ENCODE results near the gene CFTR. TPM values are rescaled to one million over a fixed set of nuclear protein-coding genes. Genes with fewer than 3 reads are reported as not detected.

The CFTR gene
- total RNA-seq, 1 experiment from 2014 or later = not detected

DNA sequence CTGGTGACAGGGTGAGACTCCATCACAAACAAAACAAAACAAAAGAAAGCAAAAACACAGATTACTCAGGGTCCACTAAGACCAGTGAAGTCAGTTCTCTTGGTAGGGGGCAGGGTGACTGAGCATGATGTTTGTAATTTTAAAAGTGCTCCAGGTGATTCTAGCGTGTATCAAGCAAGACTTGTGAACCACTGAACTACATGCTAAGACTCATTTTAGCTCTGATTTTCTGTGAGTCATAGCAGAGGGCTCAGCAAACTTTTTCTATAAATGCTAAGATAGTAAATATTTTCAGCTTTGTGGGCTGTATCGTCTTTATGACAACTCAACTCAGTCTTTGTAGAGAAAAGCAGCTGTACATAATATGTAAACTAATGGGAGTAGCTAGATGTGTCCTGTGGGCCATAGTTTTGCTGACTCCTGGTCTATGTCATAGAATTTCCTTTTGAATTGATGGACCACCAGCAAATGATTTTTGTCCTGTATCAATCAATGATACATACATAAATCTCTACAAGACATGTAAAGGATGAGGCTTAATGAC is 141.3 kb downstream of the CFTR start:
- Histone ChIP-seq H3K9me2 (ENCODE audit: insufficient read depth) (0 out of 2 replicates have a peak, but pooled peaks cover 3% of the 10 kb centered on the region), H4K20me1 (ENCODE audit: insufficient read depth) (no peaks in the 10 kb centered on the region), H3K4me2 (ENCODE audit: low read length) (no peak overlapping the region), H3K9ac (ENCODE audit: low read length) (no peak overlapping the region), H3K9me3 (ENCODE audit: control insufficient read depth in 1 of 2, insufficient read depth in 1 of 2, low read depth in 1 of 2, low read length in 2 of 2) (no peaks in the 10 kb centered on the region), H3K4me3 (replicated peaks in 1 of 2; ENCODE audit: low read depth in 1 of 2, low read length in 2 of 2) (no peak overlapping the region), H3K79me2 (ENCODE audit: insufficient read depth, low read length) (no peaks in the 10 kb centered on the region), H3K36me3 (ENCODE audit: control insufficient read depth in 1 of 2, insufficient read depth in 2 of 2, low read length in 2 of 2) (no peaks in the 10 kb centered on the region), H3K4me1 (ENCODE audit: control insufficient read depth in 1 of 2, insufficient read depth in 2 of 2, low read length in 2 of 2) (no peaks in the 10 kb centered on the region), H3K27ac (ENCODE audit: low read depth, low read length) (no peak overlapping the region), H3K27me3 (ENCODE audit: insufficient read depth, low read length) (no peaks in the 10 kb centered on the region), H2AFZ (ENCODE audit: low read depth, low read length, poor library complexity, severe bottlenecking) (no peak overlapping the region)
- no peak for DNase-seq (ENCODE audit: low read depth, low spot score)
- TF ChIP-seq CEBPB (IDR thresholded peaks at IDR 0.05; ENCODE audit: low read depth) (no peak), ZNF274 (IDR thresholded peaks at IDR 0.05; ENCODE audit: low read depth, low read length) (no peak), JUND (IDR thresholded peaks at IDR 0.05) (no peak), RAD21 (IDR thresholded peaks at IDR 0.05; ENCODE audit: low read depth) (no peak), SIN3A (IDR thresholded peaks at IDR 0.05; ENCODE audit: low read depth) (no peak), POLR2A (IDR thresholded peaks at IDR 0.05; ENCODE audit: borderline replicate concordance, extremely low read depth, insufficient read depth, insufficient read length) (no peak)
- ATAC-seq = no peak
- POLR2A ChIA-PET = no interaction called here
- RAD21 ChIA-PET (ENCODE audit: low non-redundant PET in 1 of 2, low total read pairs in 2 of 2, uncharacterized antibody in 2 of 2, unreplicated experiment in 2 of 2) = no interaction called here
- CTCF ChIA-PET = no interaction called here
- BruUV-seq (replicated peaks) = no TSS peak
- intact Hi-C loops (cut with micrococcal nuclease) = no loop called here

DNA sequence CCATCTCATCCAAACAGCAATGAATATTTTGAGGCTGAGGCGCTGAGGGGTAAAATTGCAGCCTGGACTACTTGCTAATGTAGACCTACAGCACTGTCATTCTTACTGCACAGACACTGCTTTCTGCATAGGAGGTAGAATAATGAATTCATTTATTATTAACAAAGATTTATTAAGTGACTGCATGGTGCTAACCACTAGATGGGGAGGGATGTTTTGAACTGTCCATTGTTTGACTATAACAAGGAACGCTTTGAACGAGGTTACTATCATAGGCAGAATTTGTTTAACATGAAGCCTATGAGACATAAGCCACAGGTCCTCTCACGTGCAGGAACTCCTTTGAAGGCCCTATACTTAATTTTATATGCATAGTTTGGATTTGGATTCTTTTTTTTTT is 143.8 kb downstream of the CFTR start:
- POLR2A ChIA-PET = no interaction called here
- Histone ChIP-seq H3K79me2 (ENCODE audit: insufficient read depth, low read length) (no peaks in the 10 kb centered on the region), H3K4me2 (ENCODE audit: low read length) (no peak overlapping the region), H3K9me3 (ENCODE audit: control insufficient read depth in 1 of 2, insufficient read depth in 1 of 2, low read depth in 1 of 2, low read length in 2 of 2) (no peaks in the 10 kb centered on the region), H3K4me1 (ENCODE audit: control insufficient read depth in 1 of 2, insufficient read depth in 2 of 2, low read length in 2 of 2) (no peaks in the 10 kb centered on the region), H3K9me2 (ENCODE audit: insufficient read depth) (0 out of 2 replicates have a peak, but pooled peaks cover 3% of the 10 kb centered on the region), H3K4me3 (replicated peaks in 1 of 2; ENCODE audit: low read depth in 1 of 2, low read length in 2 of 2) (no peak overlapping the region), H3K27me3 (ENCODE audit: insufficient read depth, low read length) (no peaks in the 10 kb centered on the region), H4K20me1 (ENCODE audit: insufficient read depth) (no peaks in the 10 kb centered on the region), H2AFZ (ENCODE audit: low read depth, low read length, poor library complexity, severe bottlenecking) (no peak overlapping the region), H3K27ac (ENCODE audit: low read depth, low read length) (no peak overlapping the region), H3K9ac (ENCODE audit: low read length) (no peak overlapping the region), H3K36me3 (ENCODE audit: control insufficient read depth in 1 of 2, insufficient read depth in 2 of 2, low read length in 2 of 2) (no peaks in the 10 kb centered on the region)
- no peak for ATAC-seq
- no peak for DNase-seq (ENCODE audit: low read depth, low spot score)
- RAD21 ChIA-PET (ENCODE audit: low non-redundant PET in 1 of 2, low total read pairs in 2 of 2, uncharacterized antibody in 2 of 2, unreplicated experiment in 2 of 2) = no interaction called here
- intact Hi-C loops (cut with micrococcal nuclease) = no loop called here
- CTCF ChIA-PET = no interaction called here
- no TSS peak for BruUV-seq (replicated peaks)
- no peak for TF ChIP-seq FOSL1 (IDR thresholded peaks at IDR 0.05; ENCODE audit: low read depth)
- no peak for TF ChIP-seq TCF7L2 (IDR thresholded peaks at IDR 0.05; ENCODE audit: borderline replicate concordance, extremely low read depth, insufficient read depth, insufficient read length)
- TF ChIP-seq EGR1 (IDR thresholded peaks at IDR 0.05; ENCODE audit: low read depth) = no peak
- TF ChIP-seq ZNF274 (IDR thresholded peaks at IDR 0.05; ENCODE audit: low read depth, low read length) = no peak
- TF ChIP-seq JUND (IDR thresholded peaks at IDR 0.05) = no peak
- no peak for TF ChIP-seq SP1 (IDR thresholded peaks at IDR 0.05; ENCODE audit: low read depth)
- no peak for TF ChIP-seq EZH2phosphoT487 (IDR thresholded peaks at IDR 0.05; ENCODE audit: borderline replicate concordance)
- no peak for TF ChIP-seq ZFX (IDR thresholded peaks at IDR 0.05)
- TF ChIP-seq POLR2A (IDR thresholded peaks at IDR 0.05; ENCODE audit: borderline replicate concordance, extremely low read depth, insufficient read depth, insufficient read length) = no peak
- no peak for TF ChIP-seq POLR2AphosphoS5 (IDR thresholded peaks at IDR 0.05; ENCODE audit: low read depth, low read length)
- no peak for TF ChIP-seq SRF (IDR thresholded peaks at IDR 0.05; ENCODE audit: low read depth)
- no peak for TF ChIP-seq EZH2 (IDR thresholded peaks at IDR 0.05)
- TF ChIP-seq, protein P1, sequence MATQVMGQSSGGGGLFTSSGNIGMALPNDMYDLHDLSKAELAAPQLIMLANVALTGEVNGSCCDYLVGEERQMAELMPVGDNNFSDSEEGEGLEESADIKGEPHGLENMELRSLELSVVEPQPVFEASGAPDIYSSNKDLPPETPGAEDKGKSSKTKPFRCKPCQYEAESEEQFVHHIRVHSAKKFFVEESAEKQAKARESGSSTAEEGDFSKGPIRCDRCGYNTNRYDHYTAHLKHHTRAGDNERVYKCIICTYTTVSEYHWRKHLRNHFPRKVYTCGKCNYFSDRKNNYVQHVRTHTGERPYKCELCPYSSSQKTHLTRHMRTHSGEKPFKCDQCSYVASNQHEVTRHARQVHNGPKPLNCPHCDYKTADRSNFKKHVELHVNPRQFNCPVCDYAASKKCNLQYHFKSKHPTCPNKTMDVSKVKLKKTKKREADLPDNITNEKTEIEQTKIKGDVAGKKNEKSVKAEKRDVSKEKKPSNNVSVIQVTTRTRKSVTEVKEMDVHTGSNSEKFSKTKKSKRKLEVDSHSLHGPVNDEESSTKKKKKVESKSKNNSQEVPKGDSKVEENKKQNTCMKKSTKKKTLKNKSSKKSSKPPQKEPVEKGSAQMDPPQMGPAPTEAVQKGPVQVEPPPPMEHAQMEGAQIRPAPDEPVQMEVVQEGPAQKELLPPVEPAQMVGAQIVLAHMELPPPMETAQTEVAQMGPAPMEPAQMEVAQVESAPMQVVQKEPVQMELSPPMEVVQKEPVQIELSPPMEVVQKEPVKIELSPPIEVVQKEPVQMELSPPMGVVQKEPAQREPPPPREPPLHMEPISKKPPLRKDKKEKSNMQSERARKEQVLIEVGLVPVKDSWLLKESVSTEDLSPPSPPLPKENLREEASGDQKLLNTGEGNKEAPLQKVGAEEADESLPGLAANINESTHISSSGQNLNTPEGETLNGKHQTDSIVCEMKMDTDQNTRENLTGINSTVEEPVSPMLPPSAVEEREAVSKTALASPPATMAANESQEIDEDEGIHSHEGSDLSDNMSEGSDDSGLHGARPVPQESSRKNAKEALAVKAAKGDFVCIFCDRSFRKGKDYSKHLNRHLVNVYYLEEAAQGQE (IDR thresholded peaks at IDR 0.05; ENCODE audit: low read depth) = no peak
- TF ChIP-seq, protein P2, sequence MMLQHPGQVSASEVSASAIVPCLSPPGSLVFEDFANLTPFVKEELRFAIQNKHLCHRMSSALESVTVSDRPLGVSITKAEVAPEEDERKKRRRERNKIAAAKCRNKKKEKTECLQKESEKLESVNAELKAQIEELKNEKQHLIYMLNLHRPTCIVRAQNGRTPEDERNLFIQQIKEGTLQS (IDR thresholded peaks at IDR 0.05) = no peak
- TF ChIP-seq, protein P3, sequence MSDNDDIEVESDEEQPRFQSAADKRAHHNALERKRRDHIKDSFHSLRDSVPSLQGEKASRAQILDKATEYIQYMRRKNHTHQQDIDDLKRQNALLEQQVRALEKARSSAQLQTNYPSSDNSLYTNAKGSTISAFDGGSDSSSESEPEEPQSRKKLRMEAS (IDR thresholded peaks at IDR 0.05) = no peak
